ENCODE results near the gene ZFHX3.

GRCh38 chr16:72915331-72915730 is 132.6 kb downstream of the ZFHX3 start:
- TF ChIP-seq CTCF (optimal IDR thresholded peaks at IDR 0.05 in 1 of 3, IDR thresholded peaks at IDR 0.05 in 1 of 3, conservative IDR thresholded peaks at IDR 0.05 in 1 of 3; ENCODE audit: extremely low read depth in 1 of 3, insufficient read depth in 2 of 3, low read length in 3 of 3): no peak
- TF ChIP-seq EZH2 (IDR thresholded peaks at IDR 0.05; ENCODE audit: low read length): no peak
